Measurements from ENCODE around the gene PCSK4.

The PCSK4 gene

DNA sequence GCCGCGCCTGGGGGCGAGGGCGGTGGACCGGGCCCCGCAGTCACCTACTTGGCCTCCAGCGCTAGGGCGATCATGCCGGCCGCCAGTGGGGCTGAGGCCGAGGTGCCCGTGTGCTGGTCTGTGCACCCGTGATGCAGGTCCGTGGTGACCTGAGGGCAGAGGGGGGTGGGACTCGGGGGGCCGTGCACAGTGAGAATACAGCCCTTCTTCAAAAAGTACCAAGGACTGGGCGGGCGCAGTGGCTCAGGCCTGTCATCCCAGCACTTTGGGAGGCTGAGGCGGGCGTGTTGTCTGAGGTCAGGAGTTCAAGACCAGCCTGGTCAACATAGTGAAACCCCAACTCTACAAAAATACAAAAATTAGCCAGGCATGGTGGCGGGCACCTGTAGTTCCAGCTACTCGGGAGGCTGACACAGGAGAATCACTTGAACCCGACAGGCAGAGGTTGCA lies 6.1 kb downstream of the PCSK4 start:
- H3K4me3 ChIP-seq (ENCODE audit: low read depth, low read length): no peak overlapping the region
- TF ChIP-seq, protein P1, sequence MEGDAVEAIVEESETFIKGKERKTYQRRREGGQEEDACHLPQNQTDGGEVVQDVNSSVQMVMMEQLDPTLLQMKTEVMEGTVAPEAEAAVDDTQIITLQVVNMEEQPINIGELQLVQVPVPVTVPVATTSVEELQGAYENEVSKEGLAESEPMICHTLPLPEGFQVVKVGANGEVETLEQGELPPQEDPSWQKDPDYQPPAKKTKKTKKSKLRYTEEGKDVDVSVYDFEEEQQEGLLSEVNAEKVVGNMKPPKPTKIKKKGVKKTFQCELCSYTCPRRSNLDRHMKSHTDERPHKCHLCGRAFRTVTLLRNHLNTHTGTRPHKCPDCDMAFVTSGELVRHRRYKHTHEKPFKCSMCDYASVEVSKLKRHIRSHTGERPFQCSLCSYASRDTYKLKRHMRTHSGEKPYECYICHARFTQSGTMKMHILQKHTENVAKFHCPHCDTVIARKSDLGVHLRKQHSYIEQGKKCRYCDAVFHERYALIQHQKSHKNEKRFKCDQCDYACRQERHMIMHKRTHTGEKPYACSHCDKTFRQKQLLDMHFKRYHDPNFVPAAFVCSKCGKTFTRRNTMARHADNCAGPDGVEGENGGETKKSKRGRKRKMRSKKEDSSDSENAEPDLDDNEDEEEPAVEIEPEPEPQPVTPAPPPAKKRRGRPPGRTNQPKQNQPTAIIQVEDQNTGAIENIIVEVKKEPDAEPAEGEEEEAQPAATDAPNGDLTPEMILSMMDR (IDR thresholded peaks at IDR 0.05; ENCODE audit: low read depth, low read length, missing control alignments): no peak
- in situ Hi-C loops (cut with HindIII; ENCODE audit: low sequenced_read_pairs): no loop called here
- DNase-seq (ENCODE audit: low read depth): no peak

DNA sequence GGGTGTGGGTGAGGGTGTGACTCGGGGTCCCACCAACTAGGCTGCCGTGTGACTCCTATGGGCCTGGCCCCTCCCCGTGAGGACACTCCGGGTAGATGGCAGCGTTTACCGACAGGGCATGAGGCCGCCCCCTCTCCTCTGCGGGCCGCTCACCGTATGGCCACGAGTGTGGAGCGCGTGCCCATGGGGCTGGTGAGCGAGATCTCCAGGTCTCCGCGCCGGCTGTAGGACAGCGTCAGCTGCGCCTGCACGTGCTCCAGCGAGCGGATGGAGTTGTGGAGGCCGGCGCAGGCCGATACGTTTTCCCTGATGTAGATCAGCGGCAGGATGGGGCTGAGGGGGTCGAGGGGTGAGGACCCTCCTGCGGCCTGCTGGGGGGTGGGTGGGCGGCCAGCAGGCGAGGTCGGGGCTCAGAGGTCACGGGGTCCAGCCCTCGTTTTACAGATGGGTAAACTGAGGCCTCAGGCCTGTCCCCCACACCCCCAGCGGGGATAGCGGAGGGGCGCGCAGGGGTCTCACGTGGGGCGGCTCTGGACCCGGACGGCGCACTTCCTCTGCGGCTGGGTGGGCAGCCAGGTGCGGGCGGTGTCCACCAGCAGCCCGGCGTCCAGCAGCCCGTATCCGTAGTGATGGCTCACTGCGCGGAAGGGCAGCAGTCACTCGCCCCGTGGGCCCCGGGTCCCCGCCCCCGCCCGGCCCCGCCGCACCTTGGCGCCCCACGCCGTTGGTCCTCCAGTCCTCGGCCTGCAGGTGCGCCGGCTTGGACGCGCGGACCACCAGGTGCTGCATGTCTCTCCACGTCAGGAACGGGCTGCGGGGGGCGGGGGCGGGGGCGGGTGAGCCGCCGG lies 6.8 kb downstream of the PCSK4 start:
- no peak for DNase-seq (ENCODE audit: low read depth)
- in situ Hi-C loops (cut with HindIII; ENCODE audit: low sequenced_read_pairs): no loop called here
- H3K4me3 ChIP-seq (ENCODE audit: low read depth, low read length): no peak overlapping the region
- TF ChIP-seq, protein P1 (IDR thresholded peaks at IDR 0.05; ENCODE audit: low read depth, low read length, missing control alignments): no peak

DNA sequence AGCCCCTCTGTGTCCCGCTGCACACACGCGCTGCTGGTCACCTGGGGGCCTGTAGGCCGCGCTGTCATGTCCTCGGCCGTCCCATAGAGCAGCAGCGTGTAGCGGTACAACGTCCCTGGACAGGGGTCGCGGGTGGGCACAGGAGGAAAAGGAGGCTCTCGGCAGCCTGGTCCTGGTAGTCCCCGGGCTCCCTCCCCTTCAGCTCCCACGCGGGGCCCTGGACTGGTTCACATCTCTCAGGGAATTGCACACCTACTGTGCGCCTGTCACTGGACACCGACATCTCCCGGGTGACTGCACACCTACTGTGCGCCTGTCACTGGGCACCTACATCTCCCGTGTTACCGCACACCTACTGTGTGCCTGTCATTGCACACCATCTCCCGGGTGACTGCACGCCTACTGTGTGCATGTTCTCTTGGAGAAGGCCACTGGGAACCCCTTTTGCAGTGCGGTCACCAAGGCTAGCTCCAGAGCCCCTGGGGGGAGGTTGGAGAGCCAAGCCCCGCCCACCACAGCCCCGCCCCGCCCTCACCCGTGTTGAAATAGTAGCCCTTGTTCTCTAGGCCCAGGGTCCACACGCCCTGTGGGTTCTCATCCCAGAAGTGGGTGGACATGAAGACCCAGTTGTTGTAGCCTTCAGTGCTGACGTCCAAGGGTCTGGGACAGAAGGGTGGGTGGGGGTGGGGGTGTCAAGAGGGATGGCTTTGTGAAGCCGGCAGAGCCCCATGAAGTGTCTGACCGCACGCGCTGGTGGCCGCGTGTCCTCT lies 7.6 kb downstream of the PCSK4 start:
- H3K4me3 ChIP-seq (ENCODE audit: low read depth, low read length): no peak overlapping the region
- TF ChIP-seq, protein P1 (IDR thresholded peaks at IDR 0.05; ENCODE audit: low read depth, low read length, missing control alignments): no peak
- in situ Hi-C loops (cut with HindIII; ENCODE audit: low sequenced_read_pairs): no loop called here

DNA sequence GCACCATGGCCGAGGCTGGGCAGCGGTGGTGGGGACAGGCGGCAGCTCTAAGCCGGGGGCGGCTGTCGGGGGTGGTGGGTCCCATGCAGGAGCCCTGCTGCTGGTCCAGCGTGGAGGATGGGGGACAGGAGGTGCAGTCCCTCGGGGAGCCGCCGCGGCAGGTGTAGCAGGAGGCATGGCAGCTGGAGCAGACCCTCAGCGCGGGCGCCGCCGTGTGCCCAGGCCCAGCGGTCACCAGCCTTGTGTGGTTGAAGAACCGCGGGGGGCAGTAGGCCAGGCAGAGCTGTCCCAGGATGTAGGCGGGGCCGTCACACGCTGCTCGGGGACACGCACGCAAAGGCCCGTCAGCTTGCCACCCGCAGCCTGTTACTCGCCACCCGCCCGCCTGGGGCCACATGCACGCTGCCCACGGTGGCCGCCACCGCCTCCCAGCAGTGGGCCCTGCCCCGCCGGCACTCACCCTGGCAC lies 8.2 kb downstream of the PCSK4 start:
- H3K4me3 ChIP-seq (ENCODE audit: low read depth, low read length): no peak overlapping the region
- no peak for DNase-seq (ENCODE audit: low read depth)
- TF ChIP-seq, protein P1 (IDR thresholded peaks at IDR 0.05; ENCODE audit: low read depth, low read length, missing control alignments): no peak
- in situ Hi-C loops (cut with HindIII; ENCODE audit: low sequenced_read_pairs): no loop called here

More for the DNA sequence above, 7.6 kb downstream of the PCSK4 start:
- DNase-seq (ENCODE audit: low read depth): no peak

DNA sequence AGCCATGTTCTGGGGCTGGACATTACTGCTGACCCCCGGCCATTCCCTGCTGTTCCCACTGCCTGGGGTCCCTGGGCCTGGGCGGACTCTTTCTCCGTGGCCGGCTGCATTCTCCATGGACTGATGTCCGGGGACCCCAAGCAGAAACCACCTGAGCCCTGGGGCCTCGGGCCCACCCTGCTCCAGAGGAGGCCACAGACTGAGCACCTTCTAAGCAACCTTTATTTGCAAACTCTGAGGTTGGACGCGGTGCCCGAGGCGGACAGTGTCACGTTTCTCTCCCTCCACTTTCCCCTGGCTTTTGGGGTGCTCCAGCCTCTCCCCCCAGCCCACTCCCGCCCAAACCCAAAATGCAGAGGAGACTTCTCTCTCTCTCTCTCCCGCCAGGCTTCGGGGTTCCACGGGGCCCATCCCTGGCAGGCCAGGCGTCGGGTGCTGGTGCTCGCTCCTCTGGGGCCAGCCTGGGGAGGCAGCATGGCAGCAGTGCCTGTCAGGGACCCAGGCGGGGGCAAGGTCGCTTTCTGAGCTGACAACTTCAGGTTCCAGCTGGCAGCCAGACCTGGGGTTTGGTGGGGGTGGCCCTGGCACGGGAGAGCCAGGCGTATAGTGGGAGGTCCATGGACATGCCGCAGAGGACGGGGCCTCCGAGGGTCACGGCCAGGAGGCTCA lies 8.8 kb downstream of the PCSK4 start:
- no peak for DNase-seq (ENCODE audit: low read depth)
- TF ChIP-seq, protein P1 (IDR thresholded peaks at IDR 0.05; ENCODE audit: low read depth, low read length, missing control alignments): no peak
- in situ Hi-C loops (cut with HindIII; ENCODE audit: low sequenced_read_pairs): no loop called here
- no peak overlapping the region for H3K4me3 ChIP-seq (ENCODE audit: low read depth, low read length)
